B cell (primary cell): ENCODE results near the gene GPR75. TPM values are rescaled to one million over a fixed set of nuclear protein-coding genes. Genes with fewer than 3 reads are reported as not detected.

Experiments
- ATAC-seq: fragments of 200-7000 bp; cut with Tn5 transposase; one replicate; pipeline ENCODE4 v1.10.0; 2021; ENCODE audit warnings: low read depth, mild to moderate bottlenecking, moderate number of reproducible peaks, moderate library complexity
- CTCF ChIA-PET: fragments of 350-600 bp; sonication (Branson Sonifier 250); formaldehyde crosslinking; loops from one replicate; lab custom pipeline; 2021; ENCODE audit warnings: antibody characterized with exemption, inconsistent platforms; lab: Charles Lee
- POLR2A ChIA-PET: fragments of 350-600 bp; sonication (Branson Sonifier 250); formaldehyde crosslinking; loops from one replicate; lab custom pipeline; 2021; ENCODE audit warnings: antibody characterized with exemption; lab: Charles Lee
- DNase-seq: peaks from one replicate; pipeline ENCODE4 v3.0.0; 2013
- H2AFZ ChIP-seq: 2 replicates; pipeline ENCODE4 v1.6.1; 2012; ENCODE audit warnings: mild to moderate bottlenecking, low read depth, low read length; ENCODE audit not compliant: insufficient read depth, poor library complexity, severe bottlenecking
- H3K27ac ChIP-seq, 2 donors: 1 replicate in 1 of 2; 2 replicates in 1 of 2; pipeline ENCODE4 v1.5.1; 2012 to 2013; ENCODE audit warnings: low read length in 2 of 2, mild to moderate bottlenecking in 2 of 2, moderate library complexity in 1 of 2
- H3K27me3 ChIP-seq, 4 experiments: fragments of 200-600 bp in 1 of 4; sonication (generic) in 1 of 4; replicated peaks in 1 of 4; 1 replicate in 2 of 4; 2 replicates in 2 of 4; pipeline versions ENCODE4 v1.6.1 to v1.7.0; 2013 to 2016; ENCODE audit warnings: low read length in 3 of 4, mild to moderate bottlenecking in 2 of 4, mixed read lengths in 1 of 4, moderate library complexity in 1 of 4; ENCODE audit not compliant: insufficient read depth in 4 of 4, control insufficient read depth in 3 of 4; ENCODE audit errors: control extremely low read depth in 1 of 4
- H3K36me3 ChIP-seq, 2 experiments: replicated peaks in 1 of 2; 1 replicate in 1 of 2; 2 replicates in 1 of 2; pipeline versions ENCODE4 v1.6.1 to v1.7.1; 2013; ENCODE audit warnings: low read length in 1 of 2; ENCODE audit not compliant: insufficient read depth in 2 of 2, control insufficient read depth in 1 of 2; ENCODE audit errors: control extremely low read depth in 1 of 2, extremely low read depth in 1 of 2
- H3K4me1 ChIP-seq, 2 donors: fragments of 200-600 bp in 1 of 2; sonication (generic) in 1 of 2; 1 replicate in 1 of 2; 2 replicates in 1 of 2; pipeline versions ENCODE4 v1.5.1 to v1.6.1; 2013 to 2017; ENCODE audit warnings: low read length in 2 of 2; ENCODE audit not compliant: control insufficient read depth in 2 of 2, insufficient read depth in 2 of 2
- H3K4me2 ChIP-seq: replicated peaks from 2 replicates; pipeline ENCODE3; 2012; ENCODE audit warnings: mild to moderate bottlenecking, low read depth, low read length; ENCODE audit not compliant: poor library complexity, severe bottlenecking
- H3K4me3 ChIP-seq, 5 experiments: fragments of 200-600 bp in 1 of 5; sonication (generic) in 1 of 5; 1 replicate in 3 of 5; 2 replicates in 2 of 5; pipeline versions ENCODE4 v1.5.1 to v1.7.0; 2011 to 2016; ENCODE audit warnings: low read length in 4 of 5, mild to moderate bottlenecking in 4 of 5, low read depth in 2 of 5, control low read depth in 1 of 5, moderate library complexity in 1 of 5; ENCODE audit not compliant: insufficient read depth in 1 of 5; ENCODE audit errors: control extremely low read depth in 1 of 5, extremely low read depth in 1 of 5
- H3K79me2 ChIP-seq: fragments of 200-600 bp; sonication (generic); one replicate; pipeline ENCODE4 v1.6.0; 2016; ENCODE audit warnings: low read length; ENCODE audit not compliant: control insufficient read depth, insufficient read depth
- H3K9ac ChIP-seq: fragments of 200-600 bp; sonication (generic); 2 replicates; pipeline ENCODE4 v1.6.1; 2017; ENCODE audit warnings: mild to moderate bottlenecking, low read length, moderate library complexity
- H3K9me3 ChIP-seq, 3 donors: one replicate each; pipeline versions ENCODE4 v1.6.1 to v1.7.1; 2013; ENCODE audit warnings: low read length in 2 of 3; ENCODE audit not compliant: control insufficient read depth in 2 of 3, insufficient read depth in 1 of 3; ENCODE audit errors: control extremely low read depth in 1 of 3
- H4K20me1 ChIP-seq: 2 replicates; pipeline ENCODE4 v1.6.0; 2012; ENCODE audit warnings: mild to moderate bottlenecking, low read length; ENCODE audit not compliant: insufficient read depth, control insufficient read depth, poor library complexity, severe bottlenecking
- H3K27ac Mint-ChIP-seq: one replicate; pipeline ENCODE4 v1.8.0; 2021; ENCODE audit warnings: mixed read lengths
- H3K27me3 Mint-ChIP-seq: one replicate; pipeline ENCODE4 v1.8.0; 2021; ENCODE audit warnings: mixed read lengths
- H3K4me1 Mint-ChIP-seq: one replicate; pipeline ENCODE4 v1.8.0; 2021; ENCODE audit warnings: mixed read lengths
- H3K4me3 Mint-ChIP-seq: one replicate; pipeline ENCODE4 v1.8.0; 2021; ENCODE audit warnings: mixed read lengths
- H3K9me3 Mint-ChIP-seq: one replicate; pipeline ENCODE4 v1.8.0; 2022; ENCODE audit warnings: mixed read lengths; ENCODE audit not compliant: insufficient read depth
- EZH2 ChIP-seq: IDR thresholded peaks from 2 replicates; pipeline ENCODE4 v1.6.1; 2012; ENCODE audit warnings: borderline replicate concordance, low read depth, mild to moderate bottlenecking, moderate library complexity, low read length; ENCODE audit not compliant: insufficient read depth, poor library complexity, severe bottlenecking
- WGBS: methylation state at CpG from one replicate; pipeline ENCODE4 v1.1.5; 2013; ENCODE audit warnings: missing lambda C conversion rate; ENCODE audit not compliant: insufficient coverage; 5-methylcytosine and 5-hydroxymethylcytosine counted together
- intact Hi-C: fragments of 100-400 bp; cut with micrococcal nuclease; formaldehyde crosslinking; loops from one replicate; pipeline ENCODE4 v1.10.0; 2022
- polyA plus RNA-seq: library from polyadenylated mRNA; depleted of rRNA; stranded (reverse); fragments of >200 nt; gene quantifications from 2 replicates; pipeline ENCODE4 v1.2.3, GENCODE V29; 2012
- total RNA-seq, 2 donors: library from RNA; stranded (reverse); fragments of 120-200 nt in 1 of 2; gene quantifications; 1 replicate in 1 of 2; 2 replicates in 1 of 2; pipeline versions ENCODE4 v1.2.3 to v1.2.4, GENCODE V29; 2013 to 2022
- TF ChIP-seq, protein P1 (sequence below): fragments of 200-600 bp; IDR thresholded peaks from one replicate; pipeline ENCODE4 v1.8.0; 2022; ENCODE audit warnings: antibody characterized with exemption, mild to moderate bottlenecking

GPR75 gene
- total and polyA plus RNA-seq, 2 donors (not counting 1 experiment from before 2014, with no cell fraction given), result 5.1 to 5.9 TPM

- no peaks in the 10 kb centered on the region for H3K9me3 Mint-ChIP-seq
- ATAC-seq (no peak), DNase-seq (no peak)
- Histone ChIP-seq H3K27me3 (no peaks in the 10 kb centered on the region), H3K4me1 (no peaks in the 10 kb centered on the region), H3K36me3 (peaks cover 26 to 66% of the 10 kb centered on the region in 2 experiments), H3K4me3 (no peak overlapping the region), H3K27ac (no peak overlapping the region), H2AFZ (no peak overlapping the region), H3K79me2 (no peaks in the 10 kb centered on the region), H3K9ac (no peak overlapping the region), H3K4me2 (no peak overlapping the region), H3K9me3 (no peaks in the 10 kb centered on the region), H4K20me1 (no peaks in the 10 kb centered on the region)
- WGBS, result no CpG with 5 or more reads among the region's 1 CpG
- ChIA-PET POLR2A (no interaction called here), CTCF (no interaction called here)
- no peaks in the 10 kb centered on the region for H3K27me3 Mint-ChIP-seq
- TF ChIP-seq, protein P1, sequence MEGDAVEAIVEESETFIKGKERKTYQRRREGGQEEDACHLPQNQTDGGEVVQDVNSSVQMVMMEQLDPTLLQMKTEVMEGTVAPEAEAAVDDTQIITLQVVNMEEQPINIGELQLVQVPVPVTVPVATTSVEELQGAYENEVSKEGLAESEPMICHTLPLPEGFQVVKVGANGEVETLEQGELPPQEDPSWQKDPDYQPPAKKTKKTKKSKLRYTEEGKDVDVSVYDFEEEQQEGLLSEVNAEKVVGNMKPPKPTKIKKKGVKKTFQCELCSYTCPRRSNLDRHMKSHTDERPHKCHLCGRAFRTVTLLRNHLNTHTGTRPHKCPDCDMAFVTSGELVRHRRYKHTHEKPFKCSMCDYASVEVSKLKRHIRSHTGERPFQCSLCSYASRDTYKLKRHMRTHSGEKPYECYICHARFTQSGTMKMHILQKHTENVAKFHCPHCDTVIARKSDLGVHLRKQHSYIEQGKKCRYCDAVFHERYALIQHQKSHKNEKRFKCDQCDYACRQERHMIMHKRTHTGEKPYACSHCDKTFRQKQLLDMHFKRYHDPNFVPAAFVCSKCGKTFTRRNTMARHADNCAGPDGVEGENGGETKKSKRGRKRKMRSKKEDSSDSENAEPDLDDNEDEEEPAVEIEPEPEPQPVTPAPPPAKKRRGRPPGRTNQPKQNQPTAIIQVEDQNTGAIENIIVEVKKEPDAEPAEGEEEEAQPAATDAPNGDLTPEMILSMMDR, result no peak
- TF ChIP-seq EZH2, result no peak
- no peak overlapping the region for H3K27ac Mint-ChIP-seq
- H3K4me3 Mint-ChIP-seq, result no peak overlapping the region
- peaks cover under 1% of the 10 kb centered on the region for H3K4me1 Mint-ChIP-seq
- intact Hi-C loops, result no loop called here
Measured at GRCh38 chr2:53907582-53907981, 47.8 kb upstream of the GPR75 start.

GRCh38 chr2:53905396-53905795 is 45.6 kb upstream of the GPR75 start:
- H3K27ac Mint-ChIP-seq, result no peak overlapping the region

More at GRCh38 chr2:53905396-53905795, 45.6 kb upstream of the GPR75 start:
- no peak for ATAC-seq
- H3K79me2 ChIP-seq, result no peaks in the 10 kb centered on the region
- H3K27ac ChIP-seq, result no peak overlapping the region
- no peak overlapping the region for H2AFZ ChIP-seq
- 99% methylated on average over 8 of the region's 9 CpGs for WGBS
- DNase-seq, result no peak
- H3K4me1 ChIP-seq, result no peaks in the 10 kb centered on the region
- intact Hi-C loops, result no loop called here
- TF ChIP-seq EZH2, result no peak
- TF ChIP-seq, protein P1, result no peak
- no peak overlapping the region for H3K4me2 ChIP-seq
- no peaks in the 10 kb centered on the region for H3K9me3 ChIP-seq
- no peaks in the 10 kb centered on the region for H4K20me1 ChIP-seq
- no peak overlapping the region for H3K9ac ChIP-seq
- Mint-ChIP-seq H3K27me3 (no peaks in the 10 kb centered on the region), H3K4me3 (no peak overlapping the region), H3K9me3 (no peaks in the 10 kb centered on the region), H3K4me1 (no peaks in the 10 kb centered on the region)
- H3K36me3 ChIP-seq, result peaks cover 24 to 84% of the 10 kb centered on the region in 2 experiments
- POLR2A ChIA-PET, result no interaction called here
- CTCF ChIA-PET, result no interaction called here
- no peak overlapping the region for H3K4me3 ChIP-seq
- no peaks in the 10 kb centered on the region for H3K27me3 ChIP-seq
